ENCODE results near the gene COL19A1.

- TF ChIP-seq CTCF (IDR thresholded peaks at IDR 0.05) (no peak), POLR2A (IDR thresholded peaks at IDR 0.05) (no peak), POLR2AphosphoS5 (IDR thresholded peaks at IDR 0.05; ENCODE audit: insufficient read depth in 1 of 2, low read depth in 1 of 2) (no peak)
Observed at GRCh38 chr6:69816569-69816968, 49.8 kb upstream of the COL19A1 start.

Measured in vagina (tissue), 2 donors.